ENCODE measurements around the gene ZNF30.
"Not testable (repeated sequence)": the region's sequence is repeated elsewhere in the genome, so short reads cannot be mapped to it uniquely, and the experiment has no call there.

The ZNF30 gene

GRCh38 chr19:34991542-34992333 is 65.0 kb downstream of the ZNF30 start:
- Histone ChIP-seq H3K4me3 (ENCODE audit: low read depth, low read length) (no peak overlapping the region), H3K27ac (ENCODE audit: extremely low read depth, low read depth, low read length) (no peak overlapping the region), H3K9me3 (ENCODE audit: control insufficient read depth, insufficient read depth, low read depth, low read length) (peaks cover 4% of the 10 kb centered on the region; the same call in 1 of the 2 replicates), H3K36me3 (ENCODE audit: control insufficient read depth in 2 of 2, insufficient read depth in 1 of 2, low read length in 2 of 2) (no peaks in the 10 kb centered on the region; a peak in 1 of 3 replicates), H3K4me1 (ENCODE audit: control insufficient read depth, insufficient read depth, low read length) (no peaks in the 10 kb centered on the region)
- ChIA-PET CTCF (interaction anchor here (0.6 to 3.0 kb wide), 4 partner anchors 18 to 1727 kb away, joined by 3 to 18 read pairs (median 4); no protein-coding TSS in a partner anchor), POLR2A (no interaction called here)
- TF ChIP-seq ZNF48 (tag by site-specific recombination; IDR thresholded peaks at IDR 0.05), result no peak
- no peak for TF ChIP-seq ZNF571 (tag by site-specific recombination; IDR thresholded peaks at IDR 0.05)
- TF ChIP-seq ZNF121 (tag by site-specific recombination; IDR thresholded peaks at IDR 0.05), result peak; percentile 51; the same call in 1 of the 2 replicates
- TF ChIP-seq ZSCAN30 (tag by site-specific recombination; IDR thresholded peaks at IDR 0.05), result 0 out of 2 replicates have a peak, but pooled peaks have one; percentile 26
- peak; percentile 96 for TF ChIP-seq ZNF146 (tag by site-specific recombination; IDR thresholded peaks at IDR 0.05)
- TF ChIP-seq ZNF580 (tag by site-specific recombination; IDR thresholded peaks at IDR 0.05), result peak; percentile 67; the same call in 1 of the 2 replicates
- no peak for TF ChIP-seq ZNF114 (tag by site-specific recombination; IDR thresholded peaks at IDR 0.05)
- TF ChIP-seq, protein P1, sequence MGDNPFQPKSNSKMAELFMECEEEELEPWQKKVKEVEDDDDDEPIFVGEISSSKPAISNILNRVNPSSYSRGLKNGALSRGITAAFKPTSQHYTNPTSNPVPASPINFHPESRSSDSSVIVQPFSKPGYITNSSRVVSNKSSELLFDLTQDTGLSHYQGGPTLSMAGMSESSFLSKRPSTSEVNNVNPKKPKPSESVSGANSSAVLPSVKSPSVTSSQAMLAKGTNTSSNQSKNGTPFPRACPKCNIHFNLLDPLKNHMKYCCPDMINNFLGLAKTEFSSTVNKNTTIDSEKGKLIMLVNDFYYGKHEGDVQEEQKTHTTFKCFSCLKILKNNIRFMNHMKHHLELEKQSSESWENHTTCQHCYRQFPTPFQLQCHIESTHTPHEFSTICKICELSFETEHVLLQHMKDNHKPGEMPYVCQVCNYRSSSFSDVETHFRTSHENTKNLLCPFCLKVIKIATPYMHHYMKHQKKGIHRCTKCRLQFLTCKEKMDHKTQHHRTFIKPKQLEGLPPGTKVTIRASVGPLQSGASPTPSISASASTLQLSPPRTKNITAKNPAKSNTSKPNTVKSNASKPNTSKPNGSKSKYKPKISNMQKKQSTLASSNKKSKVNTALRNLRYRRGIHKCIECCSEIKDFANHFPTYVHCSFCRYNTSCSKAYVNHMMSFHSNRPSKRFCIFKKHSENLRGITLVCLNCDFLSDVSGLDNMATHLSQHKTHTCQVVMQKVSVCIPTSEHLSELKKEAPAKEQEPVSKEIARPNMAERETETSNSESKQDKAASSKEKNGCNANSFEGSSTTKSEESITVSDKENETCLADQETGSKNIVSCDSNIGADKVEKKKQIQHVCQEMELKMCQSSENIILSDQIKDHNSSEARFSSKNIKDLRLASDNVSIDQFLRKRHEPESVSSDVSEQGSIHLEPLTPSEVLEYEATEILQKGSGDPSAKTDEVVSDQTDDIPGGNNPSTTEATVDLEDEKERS (tag by site-specific recombination; IDR thresholded peaks at IDR 0.05), result 0 out of 2 replicates have a peak, but pooled peaks have one; percentile 20

DNA sequence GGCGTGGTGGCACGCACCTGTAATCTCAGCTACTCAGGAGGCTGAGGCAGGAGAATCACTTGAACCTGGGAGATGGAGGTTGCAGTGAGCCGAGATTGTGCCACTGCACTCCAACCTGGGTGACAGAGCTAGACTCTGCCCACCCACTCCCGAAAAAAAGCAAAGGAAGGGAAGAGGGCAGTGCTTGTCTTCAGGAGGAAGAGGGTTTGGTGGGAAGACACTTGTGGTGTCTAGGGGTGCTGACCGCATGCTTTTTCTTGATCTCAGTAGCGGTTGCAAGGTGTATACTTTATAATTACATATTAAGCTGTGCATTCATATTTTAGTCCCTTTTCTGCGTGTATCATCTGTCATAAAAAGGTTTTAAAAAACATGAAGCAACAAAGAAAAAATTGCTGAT is 65.9 kb downstream of the ZNF30 start:
- H3K9me3 ChIP-seq (ENCODE audit: control insufficient read depth, insufficient read depth, low read depth, low read length); POLR2A ChIA-PET; H3K27ac ChIP-seq (ENCODE audit: extremely low read depth, low read depth, low read length); H3K36me3 ChIP-seq (ENCODE audit: control insufficient read depth in 2 of 2, insufficient read depth in 1 of 2, low read length in 2 of 2); H3K4me1 ChIP-seq (ENCODE audit: control insufficient read depth, insufficient read depth, low read length); H3K4me3 ChIP-seq (ENCODE audit: low read depth, low read length): not testable (repeated sequence)
- CTCF ChIA-PET, result interaction anchor here (0.7 to 3.0 kb wide), 3 partner anchors 19 to 52 kb away, joined by 3 to 18 read pairs (median 6); no protein-coding TSS in a partner anchor

GRCh38 chr19:34994286-34994642 is 67.6 kb downstream of the ZNF30 start:
- Histone ChIP-seq H3K9me3 (ENCODE audit: control insufficient read depth, insufficient read depth, low read depth, low read length) (peaks cover 4% of the 10 kb centered on the region; the same call in 1 of the 2 replicates), H3K36me3 (ENCODE audit: control insufficient read depth in 2 of 2, insufficient read depth in 1 of 2, low read length in 2 of 2) (no peaks in the 10 kb centered on the region; a peak in 1 of 3 replicates), H3K4me3 (ENCODE audit: low read depth, low read length) (no peak overlapping the region), H3K4me1 (ENCODE audit: control insufficient read depth, insufficient read depth, low read length) (peaks cover 11% of the 10 kb centered on the region), H3K27ac (ENCODE audit: extremely low read depth, low read depth, low read length) (peak overlapping the region; percentile 31; the same call in 1 of the 2 replicates)
- CTCF ChIA-PET, result interaction anchor here (0.6 to 3.0 kb wide), 2 partner anchors 19 to 21 kb away, joined by 4 to 18 read pairs; no protein-coding TSS in a partner anchor
- POLR2A ChIA-PET, result no interaction called here
- TF ChIP-seq ZNF423 (tag by site-specific recombination; IDR thresholded peaks at IDR 0.05) (no peak), ZNF580 (tag by site-specific recombination; IDR thresholded peaks at IDR 0.05) (no peak), ZNF223 (tag by site-specific recombination; IDR thresholded peaks at IDR 0.05) (no peak), ZEB2 (tag by site-specific recombination; IDR thresholded peaks at IDR 0.05) (no peak), ZNF341 (tag by site-specific recombination; IDR thresholded peaks at IDR 0.05; ENCODE audit: low read depth) (no peak), HOXD13 (CRISPR knock-in tag; IDR thresholded peaks at IDR 0.05; ENCODE audit: borderline replicate concordance) (no peak), SP2 (tag by site-specific recombination; IDR thresholded peaks at IDR 0.05) (no peak), ZNF560 (tag by site-specific recombination; IDR thresholded peaks at IDR 0.05; ENCODE audit: borderline replicate concordance) (no peak), ZNF654 (tag by site-specific recombination; IDR thresholded peaks at IDR 0.05; ENCODE audit: low read depth) (no peak), YY1 (tag by site-specific recombination; IDR thresholded peaks at IDR 0.05) (no peak)
- TF ChIP-seq, protein P2, sequence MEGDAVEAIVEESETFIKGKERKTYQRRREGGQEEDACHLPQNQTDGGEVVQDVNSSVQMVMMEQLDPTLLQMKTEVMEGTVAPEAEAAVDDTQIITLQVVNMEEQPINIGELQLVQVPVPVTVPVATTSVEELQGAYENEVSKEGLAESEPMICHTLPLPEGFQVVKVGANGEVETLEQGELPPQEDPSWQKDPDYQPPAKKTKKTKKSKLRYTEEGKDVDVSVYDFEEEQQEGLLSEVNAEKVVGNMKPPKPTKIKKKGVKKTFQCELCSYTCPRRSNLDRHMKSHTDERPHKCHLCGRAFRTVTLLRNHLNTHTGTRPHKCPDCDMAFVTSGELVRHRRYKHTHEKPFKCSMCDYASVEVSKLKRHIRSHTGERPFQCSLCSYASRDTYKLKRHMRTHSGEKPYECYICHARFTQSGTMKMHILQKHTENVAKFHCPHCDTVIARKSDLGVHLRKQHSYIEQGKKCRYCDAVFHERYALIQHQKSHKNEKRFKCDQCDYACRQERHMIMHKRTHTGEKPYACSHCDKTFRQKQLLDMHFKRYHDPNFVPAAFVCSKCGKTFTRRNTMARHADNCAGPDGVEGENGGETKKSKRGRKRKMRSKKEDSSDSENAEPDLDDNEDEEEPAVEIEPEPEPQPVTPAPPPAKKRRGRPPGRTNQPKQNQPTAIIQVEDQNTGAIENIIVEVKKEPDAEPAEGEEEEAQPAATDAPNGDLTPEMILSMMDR (tag by site-specific recombination; IDR thresholded peaks at IDR 0.05), result no peak
- TF ChIP-seq, protein P3, sequence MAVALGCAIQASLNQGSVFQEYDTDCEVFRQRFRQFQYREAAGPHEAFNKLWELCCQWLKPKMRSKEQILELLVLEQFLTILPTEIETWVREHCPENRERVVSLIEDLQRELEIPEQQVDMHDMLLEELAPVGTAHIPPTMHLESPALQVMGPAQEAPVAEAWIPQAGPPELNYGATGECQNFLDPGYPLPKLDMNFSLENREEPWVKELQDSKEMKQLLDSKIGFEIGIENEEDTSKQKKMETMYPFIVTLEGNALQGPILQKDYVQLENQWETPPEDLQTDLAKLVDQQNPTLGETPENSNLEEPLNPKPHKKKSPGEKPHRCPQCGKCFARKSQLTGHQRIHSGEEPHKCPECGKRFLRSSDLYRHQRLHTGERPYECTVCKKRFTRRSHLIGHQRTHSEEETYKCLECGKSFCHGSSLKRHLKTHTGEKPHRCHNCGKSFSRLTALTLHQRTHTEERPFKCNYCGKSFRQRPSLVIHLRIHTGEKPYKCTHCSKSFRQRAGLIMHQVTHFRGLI (tag by site-specific recombination; IDR thresholded peaks at IDR 0.05), result no peak
- TF ChIP-seq, protein P4, sequence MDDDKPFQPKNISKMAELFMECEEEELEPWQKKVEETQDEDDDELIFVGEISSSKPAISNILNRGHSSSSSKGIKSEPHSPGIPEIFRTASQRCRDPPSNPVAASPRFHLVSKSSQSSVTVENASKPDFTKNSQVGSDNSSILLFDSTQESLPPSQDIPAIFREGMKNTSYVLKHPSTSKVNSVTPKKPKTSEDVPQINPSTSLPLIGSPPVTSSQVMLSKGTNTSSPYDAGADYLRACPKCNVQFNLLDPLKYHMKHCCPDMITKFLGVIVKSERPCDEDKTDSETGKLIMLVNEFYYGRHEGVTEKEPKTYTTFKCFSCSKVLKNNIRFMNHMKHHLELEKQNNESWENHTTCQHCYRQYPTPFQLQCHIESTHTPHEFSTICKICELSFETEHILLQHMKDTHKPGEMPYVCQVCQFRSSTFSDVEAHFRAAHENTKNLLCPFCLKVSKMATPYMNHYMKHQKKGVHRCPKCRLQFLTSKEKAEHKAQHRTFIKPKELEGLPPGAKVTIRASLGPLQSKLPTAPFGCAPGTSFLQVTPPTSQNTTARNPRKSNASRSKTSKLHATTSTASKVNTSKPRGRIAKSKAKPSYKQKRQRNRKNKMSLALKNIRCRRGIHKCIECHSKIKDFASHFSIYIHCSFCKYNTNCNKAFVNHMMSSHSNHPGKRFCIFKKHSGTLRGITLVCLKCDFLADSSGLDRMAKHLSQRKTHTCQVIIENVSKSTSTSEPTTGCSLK (tag by site-specific recombination; IDR thresholded peaks at IDR 0.05), result no peak
